DND-41 (cell line): ENCODE results near the gene NRROS.
"Not testable (repeated sequence)": the region's sequence is repeated elsewhere in the genome, so short reads cannot be mapped to it uniquely, and the experiment has no call there.

Experiments
- ATAC-seq: fragments of 200-7000 bp; cut with Tn5 transposase; 3 replicates; pipeline ENCODE4 v1.9.1; 2021; ENCODE audit warnings: low read depth; ENCODE audit not compliant: insufficient read depth
- DNase-seq: peaks from one replicate; pipeline ENCODE4 v3.0.0-alpha.2; 2020
- H2AFZ ChIP-seq: 2 replicates; pipeline ENCODE4 v1.6.0; 2012; ENCODE audit warnings: low read depth, low read length
- H3K27ac ChIP-seq: 2 replicates; pipeline ENCODE4 v1.5.1; 2012; ENCODE audit warnings: low read length, inconsistent platforms
- H3K27me3 ChIP-seq: fragments of 200-600 bp; sonication (generic); 2 replicates; pipeline ENCODE4 v1.6.0; 2012; ENCODE audit warnings: low read length, mild to moderate bottlenecking, inconsistent platforms; ENCODE audit not compliant: insufficient read depth, poor library complexity
- H3K36me3 ChIP-seq: 2 replicates; pipeline ENCODE4 v1.5.1; 2012; ENCODE audit warnings: low read length, inconsistent platforms; ENCODE audit not compliant: insufficient read depth
- H3K4me1 ChIP-seq: 2 replicates; pipeline ENCODE4 v1.5.1; 2012; ENCODE audit warnings: mild to moderate bottlenecking, low read length; ENCODE audit not compliant: insufficient read depth
- H3K4me2 ChIP-seq: 2 replicates; pipeline ENCODE4 v1.6.0; 2012; ENCODE audit warnings: mild to moderate bottlenecking, moderate library complexity, low read length, inconsistent platforms; ENCODE audit not compliant: insufficient read depth
- H3K4me3 ChIP-seq, 2 experiments: fragments of 200-600 bp in 1 of 2; shearing (Covaris generic) in 1 of 2; 2 replicates each; pipeline ENCODE4 v1.5.1; 2012 to 2016; ENCODE audit warnings: inconsistent platforms in 2 of 2, low read length in 2 of 2, mild to moderate bottlenecking in 2 of 2, low read depth in 1 of 2, moderate library complexity in 1 of 2
- H3K79me2 ChIP-seq: 2 replicates; pipeline ENCODE4 v1.6.0; 2012; ENCODE audit warnings: low read length, inconsistent platforms; ENCODE audit not compliant: insufficient read depth
- H3K9ac ChIP-seq: 2 replicates; pipeline ENCODE4 v1.6.0; 2012; ENCODE audit warnings: low read depth, mild to moderate bottlenecking, inconsistent platforms, low read length, moderate library complexity
- H3K9me3 ChIP-seq: 2 replicates; pipeline ENCODE4 v1.5.1; 2012; ENCODE audit warnings: low read length, moderate library complexity, mild to moderate bottlenecking, inconsistent platforms; ENCODE audit not compliant: insufficient read depth, severe bottlenecking
- H4K20me1 ChIP-seq: 2 replicates; pipeline ENCODE4 v1.6.0; 2012; ENCODE audit warnings: low read length; ENCODE audit not compliant: insufficient read depth
- CTCF ChIP-seq: IDR thresholded peaks from 2 replicates; pipeline ENCODE4 v1.5.1; 2012; ENCODE audit warnings: borderline replicate concordance, low read length, moderate library complexity, mild to moderate bottlenecking; ENCODE audit not compliant: poor library complexity, severe bottlenecking; ENCODE audit errors: extremely low read depth
- EZH2 ChIP-seq: IDR thresholded peaks from 3 replicates; pipeline ENCODE4 v1.6.1; 2012; ENCODE audit warnings: borderline replicate concordance, low read depth, mild to moderate bottlenecking, moderate library complexity, low read length, inconsistent platforms; ENCODE audit not compliant: severe bottlenecking

The NRROS gene

GRCh38 chr3:196619223-196619622 is 20.3 kb upstream of the NRROS start:
- Histone ChIP-seq H3K4me1 (peaks cover 12% of the 10 kb centered on the region), H3K36me3 (no peaks in the 10 kb centered on the region), H3K27ac (peak overlapping the region; percentile 60), H3K4me2 (no peak overlapping the region), H3K4me3 (no peak overlapping the region), H4K20me1 (no peaks in the 10 kb centered on the region), H2AFZ (peak overlapping the region; percentile 55; the same call in 1 of the 2 replicates), H3K79me2 (no peaks in the 10 kb centered on the region), H3K27me3 (no peaks in the 10 kb centered on the region), H3K9me3 (no peaks in the 10 kb centered on the region), H3K9ac (no peak overlapping the region)
- TF ChIP-seq EZH2 (no peak), CTCF (no peak)
- DNase-seq (no peak), ATAC-seq (no peak)

- DNase-seq, H3K9me3 ChIP-seq, H3K4me2 ChIP-seq, H3K27me3 ChIP-seq, H3K79me2 ChIP-seq, H3K36me3 ChIP-seq, H3K9ac ChIP-seq, H4K20me1 ChIP-seq, H2AFZ ChIP-seq, H3K4me3 ChIP-seq, ATAC-seq: not testable (repeated sequence)
- 0 out of 2 replicates have a peak overlapping the region, but pooled peaks have one; percentile 64 for H3K27ac ChIP-seq
- peaks cover 16% of the 10 kb centered on the region for H3K4me1 ChIP-seq
These were observed 19.9 kb upstream of the NRROS start for GRCh38 chr3:196619627-196620026.

GRCh38 chr3:196620161-196620604 is 19.3 kb upstream of the NRROS start:
- Histone ChIP-seq H4K20me1 (no peaks in the 10 kb centered on the region), H3K79me2 (no peaks in the 10 kb centered on the region), H3K4me1 (peaks cover 17% of the 10 kb centered on the region), H3K9ac (no peak overlapping the region), H3K27me3 (no peaks in the 10 kb centered on the region), H3K4me3 (no peak overlapping the region), H3K36me3 (no peaks in the 10 kb centered on the region), H3K4me2 (no peak overlapping the region), H2AFZ (no peak overlapping the region), H3K9me3 (no peaks in the 10 kb centered on the region), H3K27ac (peak overlapping the region; percentile 64; the same call in 1 of the 2 replicates)
- TF ChIP-seq EZH2 (no peak), CTCF (no peak)
- DNase-seq, result no peak
- no peak for ATAC-seq

- Histone ChIP-seq H2AFZ (no peak overlapping the region), H3K79me2 (no peaks in the 10 kb centered on the region), H3K4me2 (no peak overlapping the region), H3K4me1 (peaks cover 17% of the 10 kb centered on the region), H3K4me3 (no peak overlapping the region), H3K9ac (no peak overlapping the region), H3K9me3 (no peaks in the 10 kb centered on the region), H4K20me1 (no peaks in the 10 kb centered on the region), H3K27ac (peak overlapping the region; percentile 64; the same call in 1 of the 2 replicates), H3K27me3 (no peaks in the 10 kb centered on the region), H3K36me3 (no peaks in the 10 kb centered on the region)
- no peak for ATAC-seq
- no peak for TF ChIP-seq CTCF
- TF ChIP-seq EZH2, result no peak
- DNase-seq, result no peak
These were observed 18.8 kb upstream of the NRROS start for GRCh38 chr3:196620684-196621083.
